ENCODE data around the gene MRPS26.
"Not testable (repeated sequence)": the region's sequence is repeated elsewhere in the genome, so short reads cannot be mapped to it uniquely, and the experiment has no call there.

MRPS26 gene

DNA sequence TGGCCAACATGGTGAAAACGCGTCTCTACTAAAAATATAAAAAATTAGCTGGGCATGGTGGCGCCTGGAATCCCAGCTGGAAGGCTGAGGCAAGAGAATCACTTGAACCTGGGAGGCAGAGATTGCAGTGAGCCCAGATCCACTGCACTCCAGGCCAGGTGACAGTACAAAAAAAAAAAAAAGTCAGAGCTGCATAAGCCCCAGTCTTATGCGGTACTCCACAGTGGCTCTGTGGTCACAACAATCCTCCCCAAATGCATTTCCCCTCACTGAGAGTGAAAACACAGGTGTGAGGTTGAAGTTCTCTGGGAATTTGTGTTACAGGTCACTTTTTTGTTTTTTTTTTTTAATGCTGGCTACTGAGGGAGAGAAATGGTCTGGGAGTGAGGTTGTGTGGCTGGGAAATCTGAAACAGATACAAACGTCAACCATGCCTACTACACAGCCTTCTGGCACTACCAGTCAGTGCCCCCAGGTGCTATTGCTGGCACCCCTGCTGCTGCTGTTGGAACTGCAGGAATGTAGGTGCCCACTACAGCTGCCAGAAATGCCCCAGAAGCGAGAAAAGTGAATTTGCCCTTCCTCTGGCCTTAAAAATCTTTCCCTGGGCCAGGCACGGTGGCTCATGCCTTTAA lies 5.7 kb downstream of the MRPS26 start:
- Histone ChIP-seq H3K4me3 (ENCODE audit: insufficient read depth in 1 of 2, low read depth in 1 of 2, low read length in 2 of 2) (no peak overlapping the region), H2BK5ac (ENCODE audit: low read depth, low read length, poor library complexity, severe bottlenecking) (no peak overlapping the region), H3K79me1 (replicated peaks; ENCODE audit: low read length, poor library complexity, severe bottlenecking) (peaks cover 11% of the 10 kb centered on the region), H2AFZ (ENCODE audit: low read depth, low read length) (no peak overlapping the region), H3K36me3 (ENCODE audit: control insufficient read depth in 1 of 2, insufficient read depth in 2 of 2, low read depth in 1 of 2, low read length in 2 of 2) (peaks cover 27 to 29% of the 10 kb centered on the region in 2 experiments), H3K18ac (ENCODE audit: low read depth in 1 of 2, low read length in 2 of 2) (no peak overlapping the region), H2BK12ac (ENCODE audit: low read length in 2 of 2) (no peak overlapping the region), H4K91ac (ENCODE audit: low read length) (no peak overlapping the region), H2BK120ac (ENCODE audit: low read depth, low read length) (no peak overlapping the region), H3K27me3 (ENCODE audit: control insufficient read depth in 1 of 2, insufficient read depth in 1 of 2, low read length in 2 of 2) (no peaks in the 10 kb centered on the region), H3K14ac (ENCODE audit: low read length in 2 of 2) (no peak overlapping the region), H3K4ac (ENCODE audit: low read depth in 1 of 2, low read length in 2 of 2) (no peak overlapping the region), H3K4me1 (ENCODE audit: control insufficient read depth, insufficient read depth, low read depth, low read length) (peaks cover 8% of the 10 kb centered on the region), H3K23ac (ENCODE audit: low read length in 2 of 2) (no peak overlapping the region), H3K9ac (ENCODE audit: low read length) (no peak overlapping the region), H3K9me3 (ENCODE audit: control insufficient read depth, low read length) (no peaks in the 10 kb centered on the region), H2BK15ac (ENCODE audit: low read depth, poor library complexity, severe bottlenecking) (no peak overlapping the region), H4K8ac (ENCODE audit: low read length) (no peak overlapping the region), H3K27ac (ENCODE audit: low read length, poor library complexity, severe bottlenecking) (no peak overlapping the region), H2AK5ac (ENCODE audit: low read length, severe bottlenecking) (no peak overlapping the region), H3K4me2 (ENCODE audit: low read length, poor library complexity, severe bottlenecking) (no peak overlapping the region)
- DNase-seq: no peak
- 90% methylated on average over 6 of the region's 7 CpGs for WGBS

DNA sequence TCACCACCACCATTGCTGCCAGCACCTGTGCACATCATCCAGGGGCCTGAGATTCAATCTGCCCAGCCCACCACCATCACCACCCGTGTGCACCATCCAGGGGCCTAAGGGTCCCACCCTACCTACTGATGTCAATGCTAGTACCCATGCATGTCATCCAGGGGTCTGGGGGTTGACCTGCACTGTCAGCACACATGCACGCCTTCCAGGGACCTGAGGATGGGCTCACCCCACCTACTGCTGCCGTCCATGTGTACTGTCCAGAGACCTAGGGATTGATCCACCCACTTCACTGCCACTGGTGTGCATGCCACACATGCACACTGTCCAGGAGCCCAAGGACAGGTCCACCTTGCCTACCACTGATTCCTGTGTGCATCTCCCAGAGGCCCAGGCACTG lies 13.6 kb downstream of the MRPS26 start:
- H2BK15ac ChIP-seq (ENCODE audit: low read depth, poor library complexity, severe bottlenecking): no peak overlapping the region
- peak overlapping the region in 1 of 2 experiments; percentile 1 for H3K14ac ChIP-seq (ENCODE audit: low read length in 2 of 2)
- no peaks in the 10 kb centered on the region for H3K79me1 ChIP-seq (replicated peaks; ENCODE audit: low read length, poor library complexity, severe bottlenecking)
- no peak overlapping the region for H3K9ac ChIP-seq (ENCODE audit: low read length)
- no peak overlapping the region for H2BK120ac ChIP-seq (ENCODE audit: low read depth, low read length)
- no peak overlapping the region for H3K27ac ChIP-seq (ENCODE audit: low read length, poor library complexity, severe bottlenecking)
- no peak overlapping the region for H3K4me3 ChIP-seq (ENCODE audit: insufficient read depth in 1 of 2, low read depth in 1 of 2, low read length in 2 of 2)
- no peaks in the 10 kb centered on the region for H3K27me3 ChIP-seq (ENCODE audit: control insufficient read depth in 1 of 2, insufficient read depth in 1 of 2, low read length in 2 of 2)
- no peak for DNase-seq
- no peak overlapping the region for H4K91ac ChIP-seq (ENCODE audit: low read length)
- H2AFZ ChIP-seq (ENCODE audit: low read depth, low read length): no peak overlapping the region
- H3K9me3 ChIP-seq (ENCODE audit: control insufficient read depth, low read length): no peaks in the 10 kb centered on the region
- no peak overlapping the region for H4K8ac ChIP-seq (ENCODE audit: low read length)
- no peaks in the 10 kb centered on the region for H3K36me3 ChIP-seq (ENCODE audit: control insufficient read depth in 1 of 2, insufficient read depth in 2 of 2, low read depth in 1 of 2, low read length in 2 of 2)
- H3K23ac ChIP-seq (ENCODE audit: low read length in 2 of 2): no peak overlapping the region
- no peak overlapping the region for H2BK12ac ChIP-seq (ENCODE audit: low read length in 2 of 2)
- H3K4me1 ChIP-seq (ENCODE audit: control insufficient read depth, insufficient read depth, low read depth, low read length): no peaks in the 10 kb centered on the region
- no peak overlapping the region for H2AK5ac ChIP-seq (ENCODE audit: low read length, severe bottlenecking)
- H3K4me2 ChIP-seq (ENCODE audit: low read length, poor library complexity, severe bottlenecking): no peak overlapping the region
- 88% methylated on average over 3 of the region's 3 CpGs for WGBS
- no peak overlapping the region for H3K18ac ChIP-seq (ENCODE audit: low read depth in 1 of 2, low read length in 2 of 2)
- no peak overlapping the region for H3K4ac ChIP-seq (ENCODE audit: low read depth in 1 of 2, low read length in 2 of 2)
- no peak overlapping the region for H2BK5ac ChIP-seq (ENCODE audit: low read depth, low read length, poor library complexity, severe bottlenecking)

DNA sequence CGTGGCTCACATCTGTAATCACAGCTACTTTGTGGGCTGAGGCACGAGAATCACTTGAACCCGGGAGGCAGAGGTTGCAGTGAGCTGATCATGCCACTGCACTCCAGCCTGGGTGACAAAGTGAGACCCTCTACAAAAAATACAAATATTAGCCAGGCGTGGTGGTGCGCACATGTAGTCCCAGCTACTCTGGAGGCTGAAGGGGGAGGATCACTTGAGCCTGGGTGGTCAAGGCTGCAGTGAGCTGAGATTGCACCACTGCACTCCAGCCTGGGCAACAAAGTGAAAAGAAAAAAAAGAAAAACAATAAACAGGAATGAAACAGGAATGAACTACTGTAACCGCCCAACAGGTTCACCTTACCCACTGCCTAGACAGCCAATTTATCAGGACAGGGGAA lies 18.3 kb downstream of the MRPS26 start:
- not testable (repeated sequence) for H2BK5ac ChIP-seq (ENCODE audit: low read depth, low read length, poor library complexity, severe bottlenecking)

DNA sequence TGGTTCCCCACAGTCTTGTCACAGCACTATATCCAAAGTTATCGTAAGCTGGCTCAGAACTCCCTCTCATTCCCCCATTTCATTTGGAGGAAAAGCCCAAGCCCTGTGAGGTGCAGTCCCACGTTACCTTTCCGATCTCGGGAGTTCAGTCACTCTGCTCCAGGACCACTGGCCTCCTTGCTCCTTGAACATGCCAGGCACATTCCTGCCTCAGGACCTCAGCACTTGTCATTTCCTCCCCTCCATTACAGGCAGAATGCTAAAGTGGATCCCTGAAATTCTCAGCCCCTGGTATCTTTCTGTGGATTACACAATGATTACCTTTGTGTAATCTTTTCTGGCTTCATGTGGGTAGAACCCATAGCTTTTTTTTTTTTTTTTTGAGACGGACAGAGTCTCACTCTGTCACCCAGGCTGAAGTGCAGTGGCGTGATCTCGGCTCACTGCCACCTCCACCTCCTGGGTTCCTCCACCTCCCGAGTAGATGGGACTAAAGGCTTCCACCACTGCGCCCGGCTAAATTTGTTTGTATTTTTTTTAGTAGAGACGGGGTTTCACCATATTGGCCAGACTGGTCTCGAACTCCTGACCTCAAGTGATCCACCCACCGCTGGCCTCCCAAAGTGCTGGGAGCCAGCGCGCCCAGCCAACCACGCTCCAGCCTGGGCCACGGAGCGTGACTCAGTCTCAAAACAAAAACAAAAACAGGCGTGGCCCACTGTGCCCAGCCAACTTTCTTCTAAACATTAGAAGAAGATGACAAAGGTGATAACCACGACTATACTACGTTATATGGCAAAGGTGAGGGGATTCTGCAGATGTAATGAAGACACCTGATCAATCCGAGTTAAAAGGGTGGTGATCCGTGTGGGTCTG lies 21.5 kb downstream of the MRPS26 start:
- Histone ChIP-seq H2AK5ac (ENCODE audit: low read length, severe bottlenecking) (no peak overlapping the region), H3K4ac (ENCODE audit: low read depth in 1 of 2, low read length in 2 of 2) (no peak overlapping the region), H3K14ac (ENCODE audit: low read length in 2 of 2) (no peak overlapping the region), H2AFZ (ENCODE audit: low read depth, low read length) (no peak overlapping the region), H3K23ac (ENCODE audit: low read length in 2 of 2) (no peak overlapping the region), H4K8ac (ENCODE audit: low read length) (no peak overlapping the region), H4K91ac (ENCODE audit: low read length) (no peak overlapping the region), H3K4me3 (ENCODE audit: insufficient read depth in 1 of 2, low read depth in 1 of 2, low read length in 2 of 2) (no peak overlapping the region), H3K27ac (ENCODE audit: low read length, poor library complexity, severe bottlenecking) (no peak overlapping the region), H2BK120ac (ENCODE audit: low read depth, low read length) (no peak overlapping the region), H3K79me1 (replicated peaks; ENCODE audit: low read length, poor library complexity, severe bottlenecking) (no peaks in the 10 kb centered on the region), H2BK12ac (ENCODE audit: low read length in 2 of 2) (no peak overlapping the region), H3K18ac (ENCODE audit: low read depth in 1 of 2, low read length in 2 of 2) (no peak overlapping the region), H3K9me3 (ENCODE audit: control insufficient read depth, low read length) (no peaks in the 10 kb centered on the region), H3K9ac (ENCODE audit: low read length) (peak overlapping the region; percentile 26), H2BK15ac (ENCODE audit: low read depth, poor library complexity, severe bottlenecking) (no peak overlapping the region), H2BK5ac (ENCODE audit: low read depth, low read length, poor library complexity, severe bottlenecking) (no peak overlapping the region), H3K27me3 (ENCODE audit: control insufficient read depth in 1 of 2, insufficient read depth in 1 of 2, low read length in 2 of 2) (peaks cover 15 to 18% of the 10 kb centered on the region in 2 experiments), H3K4me1 (ENCODE audit: control insufficient read depth, insufficient read depth, low read depth, low read length) (peaks cover 14% of the 10 kb centered on the region), H3K36me3 (ENCODE audit: control insufficient read depth in 1 of 2, insufficient read depth in 2 of 2, low read depth in 1 of 2, low read length in 2 of 2) (no peaks in the 10 kb centered on the region), H3K4me2 (ENCODE audit: low read length, poor library complexity, severe bottlenecking) (no peak overlapping the region)
- WGBS: 89% methylated on average over 20 of the region's 23 CpGs
- DNase-seq: no peak

More for the DNA sequence above, 18.3 kb downstream of the MRPS26 start:
- H3K36me3 ChIP-seq (ENCODE audit: control insufficient read depth in 1 of 2, insufficient read depth in 2 of 2, low read depth in 1 of 2, low read length in 2 of 2); H3K79me1 ChIP-seq (replicated peaks; ENCODE audit: low read length, poor library complexity, severe bottlenecking); H2BK120ac ChIP-seq (ENCODE audit: low read depth, low read length); H4K8ac ChIP-seq (ENCODE audit: low read length); H3K27ac ChIP-seq (ENCODE audit: low read length, poor library complexity, severe bottlenecking); H2AK5ac ChIP-seq (ENCODE audit: low read length, severe bottlenecking); H3K18ac ChIP-seq (ENCODE audit: low read depth in 1 of 2, low read length in 2 of 2); H2BK15ac ChIP-seq (ENCODE audit: low read depth, poor library complexity, severe bottlenecking); H4K91ac ChIP-seq (ENCODE audit: low read length); H3K9ac ChIP-seq (ENCODE audit: low read length); H2AFZ ChIP-seq (ENCODE audit: low read depth, low read length); H3K9me3 ChIP-seq (ENCODE audit: control insufficient read depth, low read length); H3K27me3 ChIP-seq (ENCODE audit: control insufficient read depth in 1 of 2, insufficient read depth in 1 of 2, low read length in 2 of 2); H3K14ac ChIP-seq (ENCODE audit: low read length in 2 of 2); H2BK12ac ChIP-seq (ENCODE audit: low read length in 2 of 2); DNase-seq; H3K4me3 ChIP-seq (ENCODE audit: insufficient read depth in 1 of 2, low read depth in 1 of 2, low read length in 2 of 2); H3K4ac ChIP-seq (ENCODE audit: low read depth in 1 of 2, low read length in 2 of 2); H3K4me2 ChIP-seq (ENCODE audit: low read length, poor library complexity, severe bottlenecking); H3K23ac ChIP-seq (ENCODE audit: low read length in 2 of 2); H3K4me1 ChIP-seq (ENCODE audit: control insufficient read depth, insufficient read depth, low read depth, low read length): not testable (repeated sequence)
- WGBS: 76% methylated on average over 6 of the region's 6 CpGs

Data from mesenchymal stem cell (in vitro differentiated cells and primary cell).